ENCODE results near the gene TMEM91. TPM values are rescaled to one million over a fixed set of nuclear protein-coding genes. Genes with fewer than 3 reads are reported as not detected.

Gene TMEM91
- total RNA-seq, 1 donor from 2014 or later, result 9.2 TPM

- Mint-ChIP-seq H3K27ac (ENCODE audit: unreplicated experiment) (peak within 1 kb of the TSS; percentile 99), H3K4me3 (ENCODE audit: unreplicated experiment) (peak within 1 kb of the TSS; percentile 99), H3K36me3 (ENCODE audit: unreplicated experiment) (peaks cover 3% of the 10 kb centered on the region), H3K4me1 (ENCODE audit: unreplicated experiment) (peaks cover 30% of the 10 kb centered on the region), H3K27me3 (ENCODE audit: unreplicated experiment) (no peaks in the 10 kb centered on the region), H3K9me3 (ENCODE audit: unreplicated experiment) (no peaks in the 10 kb centered on the region)
- TF ChIP-seq CTCF (IDR thresholded peaks at IDR 0.05), result no peak
- peak; percentile 100 for DNase-seq (ENCODE audit: extremely low spot score, unreplicated experiment)
Measured at GRCh38 chr19:41397086-41398049, 21.0 kb downstream of the TMEM91 start, which contains the start of the genes BCKDHA and EXOSC5. Gene BCKDHA (plus strand): TSS chr19:41397818. CDS start chr19:41397828, 10 bp downstream. Gene EXOSC5 (minus strand): TSS chr19:41397359. CDS start chr19:41397328, 31 bp downstream.

GRCh38 chr19:41398050-41398418 is 21.7 kb downstream of the TMEM91 start:
- Mint-ChIP-seq H3K9me3 (ENCODE audit: unreplicated experiment) (no peaks in the 10 kb centered on the region), H3K36me3 (ENCODE audit: unreplicated experiment) (peaks cover 3% of the 10 kb centered on the region), H3K4me1 (ENCODE audit: unreplicated experiment) (peaks cover 30% of the 10 kb centered on the region), H3K27ac (ENCODE audit: unreplicated experiment) (peak overlapping the region; percentile 99), H3K4me3 (ENCODE audit: unreplicated experiment) (peak overlapping the region; percentile 99), H3K27me3 (ENCODE audit: unreplicated experiment) (no peaks in the 10 kb centered on the region)
- no peak for DNase-seq (ENCODE audit: extremely low spot score, unreplicated experiment)
- TF ChIP-seq CTCF (IDR thresholded peaks at IDR 0.05), result no peak

- H3K27ac Mint-ChIP-seq (ENCODE audit: unreplicated experiment), result no peak overlapping the region
- H3K9me3 Mint-ChIP-seq (ENCODE audit: unreplicated experiment), result no peaks in the 10 kb centered on the region
- peaks cover 3% of the 10 kb centered on the region for H3K36me3 Mint-ChIP-seq (ENCODE audit: unreplicated experiment)
- no peak for TF ChIP-seq CTCF (IDR thresholded peaks at IDR 0.05)
- peaks cover 30% of the 10 kb centered on the region for H3K4me1 Mint-ChIP-seq (ENCODE audit: unreplicated experiment)
- H3K4me3 Mint-ChIP-seq (ENCODE audit: unreplicated experiment), result peak overlapping the region; percentile 99
- H3K27me3 Mint-ChIP-seq (ENCODE audit: unreplicated experiment), result no peaks in the 10 kb centered on the region
- DNase-seq (ENCODE audit: extremely low spot score, unreplicated experiment), result no peak
Measured at GRCh38 chr19:41398598-41398997, 22.3 kb downstream of the TMEM91 start.

GRCh38 chr19:41399091-41399490 is 22.8 kb downstream of the TMEM91 start:
- TF ChIP-seq CTCF (IDR thresholded peaks at IDR 0.05), result no peak
- H3K36me3 Mint-ChIP-seq (ENCODE audit: unreplicated experiment), result peaks cover 3% of the 10 kb centered on the region
- peak overlapping the region; percentile 99 for H3K4me3 Mint-ChIP-seq (ENCODE audit: unreplicated experiment)
- no peak for DNase-seq (ENCODE audit: extremely low spot score, unreplicated experiment)
- peak overlapping the region; percentile 10 for H3K27ac Mint-ChIP-seq (ENCODE audit: unreplicated experiment)
- no peaks in the 10 kb centered on the region for H3K27me3 Mint-ChIP-seq (ENCODE audit: unreplicated experiment)
- H3K4me1 Mint-ChIP-seq (ENCODE audit: unreplicated experiment), result peaks cover 30% of the 10 kb centered on the region
- no peaks in the 10 kb centered on the region for H3K9me3 Mint-ChIP-seq (ENCODE audit: unreplicated experiment)

GRCh38 chr19:41399525-41399924 is 23.2 kb downstream of the TMEM91 start:
- Mint-ChIP-seq H3K4me3 (ENCODE audit: unreplicated experiment) (peak overlapping the region; percentile 99), H3K36me3 (ENCODE audit: unreplicated experiment) (peaks cover 3% of the 10 kb centered on the region), H3K27me3 (ENCODE audit: unreplicated experiment) (no peaks in the 10 kb centered on the region), H3K4me1 (ENCODE audit: unreplicated experiment) (peaks cover 30% of the 10 kb centered on the region), H3K9me3 (ENCODE audit: unreplicated experiment) (no peaks in the 10 kb centered on the region), H3K27ac (ENCODE audit: unreplicated experiment) (no peak overlapping the region)
- no peak for TF ChIP-seq CTCF (IDR thresholded peaks at IDR 0.05)
- DNase-seq (ENCODE audit: extremely low spot score, unreplicated experiment), result no peak
